LNCaP clone FGC (cell line): ENCODE measurements around the gene SIM2.
A peak's percentile ranks its signal among the peaks of the same experiment; 100 is the strongest.
"Not testable (repeated sequence)": the region's sequence is repeated elsewhere in the genome, so short reads cannot be mapped to it uniquely, and the experiment has no call there.

Experiments
- DNase-seq: peaks from one replicate; pipeline ENCODE4 v3.0.0-alpha.2; 2011; ENCODE audit warnings: low read depth
- H3K4me3 ChIP-seq: 2 replicates; pipeline ENCODE4 v1.5.1; 2011; ENCODE audit warnings: mild to moderate bottlenecking, low read depth, low read length, control low read depth
- TF ChIP-seq, protein P1 (sequence below): IDR thresholded peaks from 2 replicates; pipeline ENCODE4 v1.5.1; 2012; ENCODE audit warnings: mild to moderate bottlenecking; ENCODE audit not compliant: control insufficient read depth, insufficient read depth; ENCODE audit errors: extremely low read depth

SIM2 gene, protein sequence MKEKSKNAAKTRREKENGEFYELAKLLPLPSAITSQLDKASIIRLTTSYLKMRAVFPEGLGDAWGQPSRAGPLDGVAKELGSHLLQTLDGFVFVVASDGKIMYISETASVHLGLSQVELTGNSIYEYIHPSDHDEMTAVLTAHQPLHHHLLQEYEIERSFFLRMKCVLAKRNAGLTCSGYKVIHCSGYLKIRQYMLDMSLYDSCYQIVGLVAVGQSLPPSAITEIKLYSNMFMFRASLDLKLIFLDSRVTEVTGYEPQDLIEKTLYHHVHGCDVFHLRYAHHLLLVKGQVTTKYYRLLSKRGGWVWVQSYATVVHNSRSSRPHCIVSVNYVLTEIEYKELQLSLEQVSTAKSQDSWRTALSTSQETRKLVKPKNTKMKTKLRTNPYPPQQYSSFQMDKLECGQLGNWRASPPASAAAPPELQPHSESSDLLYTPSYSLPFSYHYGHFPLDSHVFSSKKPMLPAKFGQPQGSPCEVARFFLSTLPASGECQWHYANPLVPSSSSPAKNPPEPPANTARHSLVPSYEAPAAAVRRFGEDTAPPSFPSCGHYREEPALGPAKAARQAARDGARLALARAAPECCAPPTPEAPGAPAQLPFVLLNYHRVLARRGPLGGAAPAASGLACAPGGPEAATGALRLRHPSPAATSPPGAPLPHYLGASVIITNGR

DNA sequence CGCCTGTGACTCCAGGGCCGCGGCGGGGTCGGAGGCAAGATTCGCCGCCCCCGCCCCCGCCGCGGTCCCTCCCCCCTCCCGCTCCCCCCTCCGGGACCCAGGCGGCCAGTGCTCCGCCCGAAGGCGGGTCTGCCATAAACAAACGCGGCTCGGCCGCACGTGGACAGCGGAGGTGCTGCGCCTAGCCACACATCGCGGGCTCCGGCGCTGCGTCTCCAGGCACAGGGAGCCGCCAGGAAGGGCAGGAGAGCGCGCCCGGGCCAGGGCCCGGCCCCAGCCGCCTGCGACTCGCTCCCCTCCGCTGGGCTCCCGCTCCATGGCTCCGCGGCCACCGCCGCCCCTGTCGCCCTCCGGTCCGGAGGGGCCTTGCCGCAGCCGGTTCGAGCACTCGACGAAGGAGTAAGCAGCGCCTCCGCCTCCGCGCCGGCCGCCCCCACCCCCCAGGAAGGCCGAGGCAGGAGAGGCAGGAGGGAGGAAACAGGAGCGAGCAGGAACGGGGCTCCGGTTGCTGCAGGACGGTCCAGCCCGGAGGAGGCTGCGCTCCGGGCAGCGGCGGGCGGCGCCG, at the start of gene SIM2:
Gene SIM2, plus strand, starts transcription at position 135 of the 565 bp plus-strand sequence. CDS start 632 bp downstream, outside the sequence.
- H3K4me3 ChIP-seq: peak within 1 kb of the TSS; percentile 72
- peak; percentile 59 for DNase-seq

DNA sequence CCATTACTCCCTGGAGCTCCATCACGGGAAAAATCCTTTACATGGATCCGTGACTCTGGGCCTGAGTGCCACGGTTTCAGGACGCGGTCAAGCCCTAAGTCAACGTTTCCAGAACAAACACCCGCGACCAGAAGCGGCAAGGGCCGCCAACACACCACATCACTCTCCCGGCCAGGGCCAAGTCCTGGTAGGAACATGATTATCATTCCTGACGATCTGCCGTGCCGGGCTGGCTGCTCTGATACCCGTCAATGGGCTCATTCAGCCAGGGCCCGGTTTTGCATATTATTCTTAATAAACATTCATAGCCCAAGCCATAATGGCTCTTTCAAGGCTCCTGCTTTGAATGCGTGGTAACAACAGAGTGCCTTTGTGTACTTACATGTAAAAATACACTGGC, 44.6 kb upstream of the SIM2 start:
- no peak overlapping the region for H3K4me3 ChIP-seq

More for the DNA sequence above, at the start of gene SIM2:
- TF ChIP-seq, protein P1, sequence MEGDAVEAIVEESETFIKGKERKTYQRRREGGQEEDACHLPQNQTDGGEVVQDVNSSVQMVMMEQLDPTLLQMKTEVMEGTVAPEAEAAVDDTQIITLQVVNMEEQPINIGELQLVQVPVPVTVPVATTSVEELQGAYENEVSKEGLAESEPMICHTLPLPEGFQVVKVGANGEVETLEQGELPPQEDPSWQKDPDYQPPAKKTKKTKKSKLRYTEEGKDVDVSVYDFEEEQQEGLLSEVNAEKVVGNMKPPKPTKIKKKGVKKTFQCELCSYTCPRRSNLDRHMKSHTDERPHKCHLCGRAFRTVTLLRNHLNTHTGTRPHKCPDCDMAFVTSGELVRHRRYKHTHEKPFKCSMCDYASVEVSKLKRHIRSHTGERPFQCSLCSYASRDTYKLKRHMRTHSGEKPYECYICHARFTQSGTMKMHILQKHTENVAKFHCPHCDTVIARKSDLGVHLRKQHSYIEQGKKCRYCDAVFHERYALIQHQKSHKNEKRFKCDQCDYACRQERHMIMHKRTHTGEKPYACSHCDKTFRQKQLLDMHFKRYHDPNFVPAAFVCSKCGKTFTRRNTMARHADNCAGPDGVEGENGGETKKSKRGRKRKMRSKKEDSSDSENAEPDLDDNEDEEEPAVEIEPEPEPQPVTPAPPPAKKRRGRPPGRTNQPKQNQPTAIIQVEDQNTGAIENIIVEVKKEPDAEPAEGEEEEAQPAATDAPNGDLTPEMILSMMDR: no peak

DNA sequence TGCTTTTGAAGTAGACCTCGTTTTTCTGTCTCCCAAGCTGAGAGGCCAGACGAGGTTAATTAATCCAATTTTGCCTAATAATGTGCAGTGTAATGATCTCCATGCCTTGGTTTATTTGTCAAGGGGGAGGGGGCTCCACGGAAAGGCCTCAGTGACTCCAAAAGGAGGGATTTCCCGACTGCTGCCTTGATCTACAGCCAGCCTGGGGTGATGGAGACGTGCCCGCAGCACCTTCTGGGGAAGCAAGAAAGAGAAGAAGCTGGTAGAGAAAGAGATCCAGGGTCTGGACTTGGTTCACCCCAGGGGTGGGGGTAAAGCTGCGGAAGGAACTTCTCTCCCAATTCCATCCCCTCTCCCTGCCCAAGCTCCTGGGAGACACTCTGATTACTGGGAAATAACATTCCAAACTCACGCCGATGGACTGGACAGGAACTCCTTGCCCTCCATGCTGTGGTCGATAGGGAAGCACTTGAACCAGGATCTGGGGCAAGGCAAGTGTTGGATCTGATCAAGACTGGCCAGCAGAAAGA, 44.1 kb upstream of the SIM2 start:
- no peak for DNase-seq
- TF ChIP-seq, protein P1: no peak
- H3K4me3 ChIP-seq: no peak overlapping the region

More for the DNA sequence above, 44.6 kb upstream of the SIM2 start:
- DNase-seq: no peak
- TF ChIP-seq, protein P1: no peak

DNA sequence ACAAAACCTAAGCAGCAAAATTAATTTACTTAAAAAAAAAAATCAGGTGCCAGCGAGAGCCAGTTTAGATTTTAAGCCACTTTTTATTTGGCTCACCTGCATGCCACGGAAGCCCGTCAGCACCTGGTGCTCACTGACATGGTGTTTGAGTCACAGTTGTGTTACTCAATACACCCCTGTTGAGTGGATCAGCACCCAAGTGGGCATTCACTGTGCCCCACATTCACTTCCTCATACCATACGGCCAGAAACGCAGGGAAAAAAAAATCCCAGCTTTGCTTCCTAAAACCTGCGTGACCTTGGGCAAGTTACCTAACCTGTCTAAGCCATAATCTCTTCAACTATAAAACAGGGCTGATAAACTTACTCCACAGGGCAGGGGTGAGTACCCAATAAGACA, 42.8 kb upstream of the SIM2 start:
- TF ChIP-seq, protein P1: no peak
- no peak for DNase-seq
- H3K4me3 ChIP-seq: no peak overlapping the region

DNA sequence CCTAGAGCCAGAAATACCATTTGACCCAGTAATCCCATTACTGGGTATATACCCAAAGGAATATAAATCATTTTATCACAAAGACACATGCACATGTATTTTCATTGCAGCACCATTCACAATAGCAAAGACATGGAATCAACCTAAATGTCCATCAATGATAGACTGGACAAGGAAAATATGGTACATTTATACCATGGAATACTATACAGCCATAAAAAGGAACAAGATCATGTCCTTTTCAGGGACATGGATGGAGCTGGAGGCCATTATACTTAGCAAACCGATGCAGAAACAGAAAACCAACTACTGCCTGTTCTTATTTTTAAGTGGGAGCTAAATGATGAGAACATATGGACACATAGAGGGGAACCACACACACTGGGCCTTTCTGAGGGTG, 41.6 kb upstream of the SIM2 start:
- H3K4me3 ChIP-seq, DNase-seq: not testable (repeated sequence)

DNA sequence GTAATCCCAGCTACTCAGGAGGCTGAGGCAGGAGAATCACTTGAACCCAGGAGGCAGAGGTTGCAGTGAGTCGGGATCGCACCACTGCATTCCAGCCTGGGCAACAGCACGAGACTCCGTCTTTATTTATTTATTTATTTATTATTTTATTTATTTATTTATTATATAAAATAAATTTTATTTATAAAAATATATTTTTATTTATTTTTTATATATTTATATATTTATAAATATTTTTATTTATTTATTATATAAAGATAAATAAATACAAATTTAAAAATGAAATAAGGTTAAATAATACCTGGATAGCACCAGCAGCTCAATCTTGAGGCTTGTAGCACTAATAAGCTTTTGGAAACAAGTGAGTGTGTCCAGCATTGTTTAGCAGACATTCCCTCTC, 40.9 kb upstream of the SIM2 start:
- H3K4me3 ChIP-seq: no peak overlapping the region
- no peak for DNase-seq
- TF ChIP-seq, protein P1: no peak

DNA sequence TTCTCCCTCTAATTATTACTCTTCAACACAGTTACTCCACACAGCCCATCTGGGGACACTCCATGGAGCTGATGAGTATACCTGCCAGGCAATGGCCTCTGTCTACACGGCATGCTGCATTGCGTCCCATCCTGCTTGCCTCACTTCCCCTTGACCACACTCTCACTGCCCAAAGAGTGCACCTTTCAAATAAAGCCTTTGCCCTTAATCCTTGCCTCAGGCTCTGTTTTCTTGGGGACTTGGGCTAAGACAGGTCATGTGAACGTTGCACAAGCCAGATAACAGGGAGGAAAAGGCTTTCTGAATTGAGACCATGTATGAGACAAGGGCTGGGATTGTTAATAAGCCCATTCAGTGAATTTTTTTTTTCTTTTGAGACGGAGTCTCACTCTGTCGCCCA, 40.0 kb upstream of the SIM2 start:
- no peak for DNase-seq
- no peak overlapping the region for H3K4me3 ChIP-seq
- TF ChIP-seq, protein P1: no peak
